Transverse colon (tissue), 1 donor: ENCODE results near the gene EPHA1.

Experiments
- EP300 ChIP-seq: sonication (generic); formaldehyde crosslinking; IDR thresholded peaks from one replicate; pipeline ENCODE4 v1.6.1; 2017; ENCODE audit warnings: antibody characterized with exemption, low read depth
- POLR2A ChIP-seq: fragments of 450-650 bp; IDR thresholded peaks from one replicate; pipeline ENCODE4 v1.6.1; 2016; ENCODE audit warnings: antibody characterized with exemption, mild to moderate bottlenecking, moderate library complexity

DNA sequence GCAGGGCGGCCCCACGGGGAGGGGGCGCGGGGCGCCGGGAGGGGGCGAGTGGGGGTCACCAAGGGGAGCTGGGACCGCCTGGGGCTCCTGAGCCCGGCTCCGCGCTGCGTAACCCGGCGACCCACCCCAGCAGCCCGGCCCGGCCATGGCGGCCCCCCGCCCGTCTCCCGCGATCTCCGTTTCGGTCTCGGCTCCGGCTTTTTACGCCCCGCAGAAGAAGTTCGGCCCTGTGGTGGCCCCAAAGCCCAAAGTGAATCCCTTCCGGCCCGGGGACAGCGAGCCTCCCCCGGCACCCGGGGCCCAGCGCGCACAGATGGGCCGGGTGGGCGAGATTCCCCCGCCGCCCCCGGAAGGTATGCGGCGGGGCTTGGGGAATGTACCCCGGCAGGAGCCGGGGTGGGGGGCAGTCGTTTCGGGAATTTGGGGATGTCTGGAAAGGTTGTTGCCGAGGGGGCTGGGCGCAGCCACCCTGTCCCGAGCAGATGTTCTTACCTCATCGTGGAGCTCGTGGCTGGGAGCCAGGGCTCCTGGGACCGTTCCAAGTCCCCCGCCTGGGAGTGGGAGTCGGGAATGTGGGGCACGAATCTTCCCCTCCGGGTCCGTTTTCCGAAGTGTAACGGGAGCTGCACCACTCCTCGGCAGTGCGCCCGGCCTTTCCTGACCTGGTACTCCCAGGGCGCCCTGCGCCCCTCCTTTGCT, 27.1 kb downstream of the EPHA1 start:
- TF ChIP-seq POLR2A: no peak
- TF ChIP-seq EP300: no peak
